ENCODE data around the gene F13A1.
"Not testable (repeated sequence)": the region's sequence is repeated elsewhere in the genome, so short reads cannot be mapped to it uniquely, and the experiment has no call there.

F13A1 gene

DNA sequence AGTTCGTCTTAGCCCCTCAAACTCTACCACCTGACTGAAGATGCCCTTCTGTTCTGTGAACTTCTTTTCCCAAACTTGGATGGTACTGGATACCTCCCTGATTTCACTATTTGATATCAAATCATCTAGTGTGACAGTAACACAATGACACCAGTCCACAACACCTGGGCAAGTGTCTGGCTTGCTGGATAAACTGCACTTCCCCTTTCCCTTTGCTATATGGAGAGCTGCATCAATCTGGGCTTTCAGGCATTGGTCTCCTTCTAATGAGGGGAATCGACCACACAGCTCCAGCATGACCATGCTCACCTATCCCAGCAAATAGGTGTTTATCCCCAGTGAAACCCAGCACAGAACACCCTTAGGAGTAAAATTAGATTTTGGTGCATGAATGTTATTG is 3.1 kb downstream of the F13A1 start:
- DNase-seq, result no peak

DNA sequence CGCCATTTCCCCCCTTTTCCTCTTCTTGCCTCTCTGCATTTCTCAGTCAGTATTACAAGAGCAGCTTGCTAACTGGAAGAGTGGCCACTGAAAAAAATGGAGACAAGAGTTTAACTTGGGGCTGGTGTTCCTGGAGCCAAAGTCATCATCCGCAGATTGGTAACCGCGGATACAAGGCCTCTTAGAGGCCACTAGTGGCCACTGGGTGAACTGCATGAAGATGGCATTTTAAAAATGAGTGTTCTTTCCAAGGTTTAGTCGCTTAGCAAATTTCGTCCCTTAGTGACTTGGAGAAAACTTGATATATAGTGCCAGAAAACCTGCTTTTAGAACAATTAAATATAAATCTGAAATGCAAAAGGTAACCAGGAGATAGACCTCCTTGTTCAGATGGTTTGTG is 4.8 kb downstream of the F13A1 start:
- DNase-seq, result no peak

DNA sequence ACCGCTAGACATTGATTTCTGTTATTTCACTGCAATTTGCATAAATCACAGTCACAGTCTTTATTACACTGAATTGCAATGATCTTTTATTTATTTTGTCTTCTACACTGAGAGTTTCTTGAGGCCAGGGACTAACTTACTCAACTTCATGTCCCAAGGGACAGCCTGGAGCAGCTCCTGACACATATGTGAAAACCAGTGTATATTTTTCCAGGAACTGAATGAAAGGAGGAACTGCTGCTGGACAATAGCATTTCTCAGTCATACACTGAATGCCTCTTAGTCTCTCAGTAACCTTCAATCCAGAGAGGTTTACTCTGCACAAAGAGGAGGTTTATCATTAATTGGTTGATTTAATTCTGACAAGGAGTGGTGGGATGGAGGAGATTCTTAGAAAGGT is 5.9 kb downstream of the F13A1 start:
- DNase-seq, result no peak

DNA sequence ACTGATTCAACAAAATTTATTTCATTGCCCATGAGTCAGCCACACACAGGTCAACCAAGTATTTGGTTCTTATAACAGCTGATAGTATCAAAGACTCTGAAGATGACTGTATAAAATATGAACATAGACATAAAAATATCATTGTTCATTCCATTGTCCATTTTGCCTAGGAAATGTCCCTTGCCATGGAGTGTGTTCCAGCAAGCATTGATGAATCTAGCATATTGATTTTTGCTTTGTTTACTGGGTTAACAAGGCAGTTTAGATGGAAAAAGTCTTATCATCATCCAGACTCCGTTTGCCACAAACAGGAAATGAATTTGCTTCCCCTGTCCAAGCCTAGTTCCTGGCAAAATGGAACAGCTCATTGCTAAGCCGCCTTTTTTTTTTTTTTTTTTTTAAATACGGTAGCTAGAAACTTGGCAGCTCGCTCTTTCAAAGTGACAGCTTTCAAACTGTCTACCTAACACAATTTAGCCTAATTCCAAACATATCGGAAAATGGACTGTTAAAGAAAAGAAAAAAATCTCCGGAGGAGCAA is 7.5 kb downstream of the F13A1 start:
- no peak for DNase-seq

DNA sequence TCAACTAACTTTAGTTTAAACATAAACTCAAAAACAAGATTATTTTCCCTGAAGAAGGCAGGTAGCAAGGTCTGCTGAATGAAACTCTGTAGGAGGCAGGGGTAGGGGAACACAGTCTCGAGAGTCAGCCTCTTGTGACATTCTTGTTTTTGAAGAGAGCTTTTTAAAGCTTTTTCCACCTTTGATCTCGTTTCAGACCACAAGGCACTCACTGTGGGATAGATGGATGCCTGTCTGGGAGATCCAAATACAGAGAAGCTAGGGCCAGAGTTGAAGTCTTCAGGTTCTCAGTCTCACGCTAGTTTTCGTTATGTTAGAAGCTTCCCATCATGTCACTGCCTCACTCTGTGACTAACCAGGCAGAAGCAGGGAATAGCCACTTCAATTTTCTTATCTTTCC is 14.9 kb downstream of the F13A1 start:
- no peak for DNase-seq

DNA sequence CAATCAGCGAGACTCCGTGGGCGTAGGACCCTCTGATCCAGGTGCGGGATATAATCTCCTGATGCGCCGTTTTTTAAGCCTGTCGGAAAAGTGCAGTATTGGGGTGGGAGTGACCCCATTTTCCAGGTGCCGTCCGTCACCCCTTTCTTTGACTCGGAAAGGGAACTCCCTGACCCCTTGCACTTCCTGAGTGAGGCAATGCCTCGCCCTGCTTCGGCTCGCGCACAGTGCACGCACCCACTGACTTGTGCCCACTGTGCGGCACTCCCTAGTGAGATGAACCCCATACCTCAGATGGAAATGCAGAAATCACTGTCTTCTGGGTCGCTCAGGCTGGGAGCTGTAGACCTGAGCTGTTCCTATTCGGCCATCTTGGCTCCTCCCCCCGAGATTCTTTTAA is 20.1 kb downstream of the F13A1 start:
- not testable (repeated sequence) for DNase-seq

DNA sequence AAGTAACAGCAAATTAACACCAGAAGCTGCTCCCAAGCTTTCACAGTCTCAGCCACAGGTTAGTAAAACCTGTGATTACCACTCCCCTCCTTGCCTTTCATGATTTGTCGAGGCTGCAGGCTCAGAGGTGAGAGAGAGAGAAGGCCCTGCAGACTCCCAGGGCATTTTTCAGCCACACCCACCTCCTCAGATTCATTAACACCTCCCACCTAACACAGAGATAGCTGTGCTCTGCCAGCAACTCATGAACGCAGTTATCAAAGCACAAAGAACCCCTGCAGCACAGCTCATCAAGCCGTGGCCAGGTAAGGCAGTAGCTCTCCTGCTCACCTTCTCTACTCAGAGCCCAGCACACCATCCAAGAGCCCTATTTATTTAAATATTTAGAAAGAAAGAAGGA is 27.1 kb downstream of the F13A1 start:
- DNase-seq, result no peak

DNA sequence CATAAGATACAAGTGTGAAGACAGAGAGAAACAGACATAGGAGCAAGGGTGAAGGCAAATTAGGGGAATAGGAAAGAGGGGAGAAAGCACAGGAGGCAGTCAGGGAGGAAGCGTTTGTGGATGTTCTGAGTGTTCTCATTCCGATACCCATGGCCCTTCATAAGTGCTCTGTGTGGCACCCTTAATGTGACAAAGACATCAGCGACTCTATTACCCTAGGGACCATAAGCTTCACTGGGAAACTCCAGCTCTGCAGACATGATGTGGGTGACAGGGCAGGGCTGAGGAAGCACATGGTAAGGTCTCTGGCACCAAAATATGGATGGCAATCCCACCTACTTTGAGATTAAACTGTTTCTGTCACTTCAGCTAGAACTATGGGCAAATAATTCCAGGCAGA is 33.0 kb downstream of the F13A1 start:
- no peak for DNase-seq

DNA sequence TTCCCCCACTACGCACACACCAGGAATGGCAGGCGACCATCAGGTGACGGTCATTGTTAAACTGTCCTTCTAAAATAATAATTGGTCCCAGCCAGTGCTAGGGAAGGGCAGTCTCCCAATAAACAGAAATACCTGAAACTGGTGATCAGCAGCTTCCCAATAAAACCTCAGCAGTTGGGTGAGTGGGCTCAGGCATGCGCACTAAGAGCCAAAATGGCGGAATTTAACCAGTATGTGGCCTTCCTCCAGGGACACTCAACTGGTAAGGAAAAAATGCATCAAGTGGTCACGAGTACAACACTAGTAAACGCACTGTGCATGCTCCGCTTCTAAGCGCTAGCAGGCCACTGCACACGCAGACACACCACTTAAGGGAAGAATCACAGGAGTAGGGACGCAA is 34.8 kb downstream of the F13A1 start:
- no peak for DNase-seq

DNA sequence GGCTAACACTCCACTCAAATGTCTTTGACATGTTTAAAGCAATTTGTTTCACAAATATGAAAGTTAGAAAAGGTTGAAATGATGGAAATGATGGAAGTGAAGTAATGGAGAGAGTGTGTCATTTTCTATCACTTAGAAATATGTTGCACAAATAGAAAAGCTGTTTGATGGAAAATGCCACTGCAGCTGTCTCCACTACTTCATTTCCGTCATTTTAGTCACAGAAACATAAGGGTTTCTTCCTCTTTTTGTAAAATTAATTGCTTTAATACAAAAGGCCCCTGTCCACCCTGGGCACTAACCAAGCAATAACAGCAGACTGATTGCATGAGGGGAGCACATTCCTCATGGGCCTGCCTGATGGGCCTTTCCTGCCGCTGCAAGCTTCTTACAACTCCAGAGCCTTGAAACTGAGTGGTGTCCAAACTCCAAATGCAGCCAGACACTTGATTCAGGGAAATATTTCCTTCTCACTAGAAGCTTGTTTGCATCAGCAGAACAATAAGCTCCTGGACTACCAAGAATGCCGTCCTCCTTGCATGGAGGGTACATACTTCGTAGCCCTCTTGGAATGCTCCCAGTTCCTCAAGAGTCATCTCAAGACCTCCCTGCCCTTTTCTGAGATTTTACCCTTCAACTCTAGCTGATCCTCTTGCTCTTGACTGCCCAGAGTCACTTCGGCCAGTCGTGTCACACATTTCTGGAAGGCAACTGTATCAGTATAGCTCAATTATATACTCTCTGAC is 36.1 kb downstream of the F13A1 start:
- no peak for DNase-seq

DNA sequence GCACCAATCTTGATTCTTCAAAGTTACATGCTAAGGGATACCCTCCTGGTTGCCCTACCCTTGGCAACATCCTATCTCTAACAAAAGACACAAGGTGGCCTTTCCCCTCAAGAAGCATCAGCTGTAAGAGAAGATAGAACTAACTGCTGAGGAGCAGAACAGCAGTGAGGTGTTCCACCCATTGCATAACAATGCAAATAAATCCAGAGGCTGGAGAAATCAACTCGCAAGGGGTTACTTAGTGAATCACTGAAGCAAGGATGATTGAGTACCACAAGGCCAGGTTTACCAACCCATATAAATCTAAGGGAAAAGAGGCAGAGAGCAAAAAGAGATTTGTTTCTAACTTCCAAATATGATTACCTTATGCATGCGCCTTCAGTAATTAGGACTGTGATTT is 36.7 kb downstream of the F13A1 start:
- no peak for DNase-seq

DNA sequence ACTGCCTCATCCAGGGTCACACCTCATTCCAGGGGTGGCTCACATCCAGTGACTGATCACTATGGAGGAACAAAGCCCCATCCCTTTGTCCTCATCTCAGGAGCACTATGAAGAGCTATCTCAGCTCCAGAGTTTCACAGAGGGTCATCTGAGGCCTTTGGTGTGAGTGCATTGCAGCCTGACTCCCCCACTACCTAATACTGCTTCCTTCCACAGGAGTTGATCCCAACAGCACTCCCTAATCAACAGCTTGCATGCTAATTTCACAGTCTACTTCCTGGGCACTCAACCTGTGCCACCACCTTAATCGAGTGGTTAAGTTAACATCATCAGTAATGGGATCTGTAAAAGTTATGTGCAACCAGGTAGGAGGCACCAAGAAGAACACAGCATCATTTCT is 37.7 kb downstream of the F13A1 start:
- DNase-seq, result no peak

DNA sequence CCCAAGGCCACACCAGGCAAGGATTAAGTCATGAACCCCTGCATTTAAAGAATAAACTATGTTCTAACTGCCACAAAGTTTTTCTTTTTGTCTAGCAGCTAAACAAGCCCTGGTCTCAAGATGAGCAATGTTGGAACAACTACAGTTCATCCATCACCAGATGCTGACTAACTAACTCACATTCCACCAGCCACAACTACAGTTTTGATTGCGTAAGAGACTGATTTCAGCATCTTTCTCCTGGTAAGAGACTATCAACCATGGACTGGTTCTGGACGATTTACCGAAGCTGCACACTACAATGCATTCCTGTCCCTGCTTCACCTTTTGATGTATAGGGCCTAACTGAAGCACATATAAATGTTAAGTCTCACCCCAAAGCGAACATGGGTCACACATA is 43.0 kb downstream of the F13A1 start:
- no peak for DNase-seq

DNA sequence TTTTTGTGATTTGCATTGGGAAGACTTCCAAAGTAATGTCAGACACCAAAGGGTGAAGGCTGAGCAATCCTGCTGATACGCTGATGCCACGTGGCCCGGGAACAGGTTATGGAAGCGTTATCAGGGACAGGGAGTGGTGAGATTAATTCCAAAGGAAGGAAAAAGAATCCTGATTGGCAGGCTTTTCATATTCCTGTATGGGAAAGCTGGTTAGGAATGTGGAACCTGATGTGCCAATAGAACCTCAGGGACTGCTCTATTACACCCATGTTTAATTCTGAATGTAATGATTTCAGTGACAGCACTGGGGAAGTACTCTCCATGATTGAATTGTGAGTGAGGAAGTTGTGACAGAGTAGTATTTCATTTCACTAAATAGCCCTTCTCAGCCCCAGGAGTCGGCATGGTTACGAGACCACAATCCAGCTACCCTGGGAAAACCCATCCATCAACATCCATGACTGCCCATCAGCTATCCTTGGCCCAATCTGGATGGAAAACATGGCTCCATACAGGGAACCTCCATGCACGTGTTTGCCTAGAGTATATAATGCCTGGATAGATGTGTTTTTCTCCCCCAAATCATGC is 49.4 kb downstream of the F13A1 start:
- DNase-seq, result no peak

DNA sequence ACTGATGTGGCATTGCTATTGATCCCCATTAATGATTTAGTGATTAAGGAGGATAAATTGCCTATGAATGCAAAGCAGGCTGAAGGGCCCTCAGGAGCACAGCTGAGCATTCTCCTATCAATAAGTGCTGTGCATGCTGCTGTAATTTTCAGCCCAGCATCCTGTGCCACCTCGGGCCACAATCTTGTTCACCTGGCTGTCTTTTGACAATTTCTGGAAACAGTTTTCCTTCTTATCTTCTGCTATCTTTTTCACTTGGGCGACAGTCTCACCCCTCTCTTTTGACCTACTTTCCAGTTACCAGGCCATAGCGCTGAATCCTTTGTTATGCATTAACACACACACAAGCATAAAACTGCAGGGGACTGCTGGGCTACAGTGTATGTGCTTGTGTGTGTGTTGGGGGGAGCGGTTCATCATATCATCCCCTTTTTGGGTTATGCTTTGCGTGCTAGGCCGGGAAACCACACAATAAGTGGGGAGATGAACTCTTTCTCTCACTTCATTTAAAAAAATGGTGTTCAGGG is 60.2 kb downstream of the F13A1 start:
- no peak for DNase-seq

DNA sequence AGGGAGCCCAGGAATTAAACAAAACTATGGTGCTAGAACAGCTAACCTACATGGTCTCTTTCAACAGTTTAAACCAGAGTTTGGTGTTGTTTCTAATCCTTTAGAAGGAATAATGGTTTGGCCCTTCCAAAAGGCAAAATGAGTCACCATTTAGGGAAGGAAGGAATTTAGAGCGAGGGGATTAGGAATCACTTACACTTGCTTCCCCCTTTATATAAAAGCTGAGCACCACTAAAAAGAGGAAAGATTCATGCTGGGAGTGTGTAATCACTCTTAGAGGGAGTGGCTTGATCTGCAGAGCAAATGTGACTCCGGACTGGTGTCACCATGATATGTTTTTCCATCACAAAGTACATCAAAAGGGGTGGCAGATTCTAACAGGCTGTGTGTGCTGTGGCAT is 63.6 kb downstream of the F13A1 start:
- DNase-seq, result no peak

DNA sequence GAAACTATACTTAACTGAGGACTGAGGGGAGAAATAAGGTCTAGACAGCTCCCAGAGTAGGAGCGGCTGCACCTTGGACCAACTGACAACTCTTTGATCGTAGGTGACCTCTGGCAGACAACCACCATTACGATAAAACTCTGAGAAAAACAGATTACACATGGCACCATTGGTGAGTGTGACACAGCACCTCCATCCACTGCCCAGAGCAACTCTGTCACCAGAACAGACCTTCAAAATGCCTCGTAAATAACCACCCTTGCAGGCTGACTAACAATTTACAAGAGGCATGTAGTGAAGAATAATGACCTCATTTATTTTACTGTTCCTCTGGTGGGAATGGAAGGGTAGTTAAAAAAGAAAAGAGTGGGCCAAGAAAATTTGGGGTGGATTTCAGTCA is 64.2 kb downstream of the F13A1 start:
- DNase-seq, result no peak

DNA sequence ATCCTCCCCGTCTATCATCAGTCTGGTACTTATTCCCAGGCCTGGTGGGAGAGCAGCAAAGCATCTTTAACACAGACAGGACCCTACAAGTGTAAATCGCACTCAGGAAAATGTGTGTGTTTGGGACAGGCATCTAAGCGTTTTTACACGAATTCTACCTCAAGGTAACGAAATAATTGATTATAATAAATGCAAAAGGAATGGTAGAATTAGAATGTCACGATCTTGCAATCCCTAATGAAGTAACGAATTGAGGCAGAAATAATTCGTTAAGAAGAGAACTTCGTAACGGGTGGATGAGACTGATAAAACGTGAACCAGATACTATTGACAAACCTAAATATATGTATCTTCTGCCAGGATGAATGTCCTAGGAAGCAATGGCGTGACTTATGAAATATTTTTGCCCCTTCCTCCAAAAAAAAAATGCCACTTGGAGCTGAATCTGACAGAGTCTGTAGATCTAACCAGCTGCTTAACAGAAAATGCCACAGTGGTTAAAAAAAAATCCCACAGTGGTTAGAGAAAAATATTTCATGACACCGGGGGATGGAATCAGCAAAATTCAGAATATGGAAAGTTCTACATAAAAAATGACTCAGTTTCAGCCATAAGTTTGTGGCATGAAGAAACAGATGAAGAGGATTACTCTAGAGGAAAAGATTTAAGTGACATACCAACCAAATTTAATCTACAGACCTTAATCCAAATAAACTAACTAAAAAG is 68.7 kb downstream of the F13A1 start:
- DNase-seq, result no peak

DNA sequence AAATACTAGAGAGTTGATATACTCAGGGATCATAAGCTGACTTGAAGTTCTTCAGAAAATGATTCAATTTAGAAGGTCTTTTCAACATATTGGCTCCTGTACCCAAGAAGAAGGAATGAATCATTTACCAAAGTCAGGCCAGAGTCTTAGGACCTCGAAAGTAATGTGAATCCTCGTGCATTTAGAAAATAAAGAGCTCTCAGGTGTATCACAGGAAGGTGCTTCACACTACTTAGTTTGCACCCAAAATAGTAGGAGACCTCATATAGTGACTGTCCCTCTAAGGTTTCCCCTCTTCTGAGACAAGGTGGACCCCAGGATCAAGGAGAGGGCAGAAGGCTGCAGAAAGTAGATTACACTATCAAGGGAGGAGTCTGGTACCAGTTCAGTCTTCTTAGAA is 71.8 kb downstream of the F13A1 start:
- no peak for DNase-seq

DNA sequence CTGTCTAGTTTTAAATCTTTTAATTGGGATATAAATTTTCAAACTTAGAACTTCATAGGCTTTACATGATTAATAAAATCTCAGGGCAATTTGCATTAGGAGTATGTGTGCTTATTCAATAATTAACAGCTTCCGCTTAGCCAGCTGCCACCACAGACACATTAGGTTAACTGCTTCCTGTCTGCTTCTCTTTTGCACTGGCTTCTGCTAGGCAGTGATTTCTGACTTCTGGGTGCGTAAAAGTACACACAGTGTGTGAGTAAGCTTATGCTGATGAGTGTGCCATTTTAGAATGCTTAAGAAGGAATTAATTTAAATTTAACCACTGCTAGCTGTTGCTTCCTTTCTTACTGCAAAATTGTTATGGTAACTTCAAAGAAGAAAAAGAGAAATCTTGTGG is 73.9 kb downstream of the F13A1 start:
- no peak for DNase-seq

DNA sequence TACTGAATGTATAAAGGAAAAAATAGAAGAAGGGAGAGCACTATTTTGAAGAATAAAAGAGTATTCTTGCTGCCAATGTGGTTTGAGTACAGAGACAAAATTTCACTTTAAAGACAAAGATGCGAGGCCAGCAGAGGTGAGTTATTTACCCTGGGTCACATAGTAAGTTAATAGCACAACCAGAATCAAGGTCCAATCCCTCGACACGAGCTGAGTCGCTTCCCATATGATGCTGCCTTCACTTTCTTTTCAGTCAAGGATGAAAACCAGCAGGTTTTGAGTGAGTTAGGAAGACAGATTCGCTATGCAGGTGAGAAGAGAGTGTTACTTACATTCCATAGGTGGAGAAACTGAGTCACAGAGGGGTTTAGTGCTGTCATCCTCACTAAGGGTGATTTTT is 75.8 kb downstream of the F13A1 start:
- DNase-seq, result no peak

DNA sequence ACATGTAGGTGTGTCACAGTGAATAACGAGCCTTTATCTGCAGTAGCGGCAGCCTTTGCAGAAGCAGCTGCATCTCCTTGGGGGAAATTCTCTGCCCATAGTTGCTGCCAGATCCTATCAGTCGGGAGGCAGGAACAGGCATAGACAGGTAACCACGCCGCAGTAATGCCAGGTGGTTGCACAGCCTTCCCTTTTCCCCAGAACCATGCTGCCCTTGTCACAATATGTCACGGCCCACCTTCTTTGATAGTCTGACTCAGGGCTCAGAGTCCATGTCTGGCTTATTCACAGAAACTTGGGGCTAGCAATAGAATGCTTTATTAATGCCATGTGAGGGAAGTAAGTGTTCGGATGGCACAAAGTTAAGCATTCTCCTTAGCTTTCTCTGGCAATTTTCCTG is 76.6 kb downstream of the F13A1 start:
- DNase-seq, result no peak

DNA sequence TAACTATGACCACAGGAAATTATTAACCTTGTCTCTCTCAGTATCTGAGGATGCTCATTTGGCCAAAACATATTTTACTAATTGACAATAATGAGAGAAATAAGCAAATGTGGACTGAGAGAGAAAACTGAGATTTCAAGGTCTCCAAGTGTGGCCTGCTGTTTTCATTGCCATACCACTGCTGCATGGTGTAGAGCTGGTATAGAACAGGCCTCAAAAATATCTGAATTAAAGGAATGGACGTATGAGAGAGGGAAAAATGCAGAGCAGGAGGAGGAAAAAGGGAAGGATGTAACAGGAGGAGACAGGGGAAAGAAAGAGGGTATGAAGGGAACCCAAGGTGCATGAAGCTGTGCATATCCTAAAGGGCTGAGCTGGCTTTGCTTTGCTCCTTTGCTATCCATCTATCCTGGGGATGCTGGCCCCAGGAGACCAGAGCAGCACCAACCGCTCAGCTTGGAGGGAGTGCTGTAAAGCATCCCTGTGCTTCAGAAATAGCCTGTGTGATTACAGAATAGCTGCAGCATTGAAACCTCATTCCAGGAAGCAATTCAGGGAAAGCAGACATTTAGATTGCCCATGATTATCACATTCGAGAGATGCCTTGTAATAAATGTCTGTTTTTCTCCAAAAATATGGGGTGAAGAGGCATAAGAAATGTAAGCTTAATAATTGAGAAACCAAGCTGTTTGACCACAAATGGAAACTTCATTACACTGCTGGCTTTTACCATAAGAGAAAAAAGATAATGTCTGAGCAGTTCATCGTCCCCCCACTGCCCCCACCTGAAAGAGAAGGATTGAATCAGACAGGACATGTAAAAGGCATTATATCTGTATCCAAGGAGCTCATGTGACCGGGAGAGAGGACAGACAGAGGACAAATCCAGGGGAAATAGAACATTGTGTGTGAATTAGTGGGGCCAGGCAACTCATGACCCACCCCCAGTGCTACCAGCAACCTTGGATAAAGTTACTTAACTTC is 80.6 kb downstream of the F13A1 start:
- DNase-seq, result no peak

Measured in NCI-H1436 (cell line).